A549 (cell line): Measurements from ENCODE around the gene SUPT4H1. TPM values are rescaled to one million over a fixed set of nuclear protein-coding genes. Genes with fewer than 3 reads are reported as not detected.

ENCODE experiments used
- ATAC-seq, 2 experiments: fragments of 200-7000 bp in 1 of 2; fragments of >200 bp in 1 of 2; cut with Nextera tagmentation in 1 of 2; cut with Tn5 transposase in 1 of 2; 3 replicates each; pipeline versions ENCODE4 v1.8.0 to v1.9.1; 2018 to 2020; ENCODE audit warnings: mild to moderate bottlenecking in 1 of 2, moderate library complexity in 1 of 2
- CTCF ChIA-PET: fragments of 300-600 bp; sonication (Branson Sonifier 250); formaldehyde crosslinking; extraction: SDS; loops from one replicate; lab custom pipeline; 2021; ENCODE audit warnings: antibody characterized with exemption, inconsistent platforms; lab: Yijun Ruan, JAX
- POLR2A ChIA-PET: fragments of 350-600 bp; formaldehyde crosslinking; extraction: SDS; loops from one replicate; lab custom pipeline; 2021; ENCODE audit warnings: antibody characterized with exemption, inconsistent platforms; lab: Yijun Ruan, JAX
- DNase-seq, 2 experiments: peaks; one replicate each; pipeline versions ENCODE4 v3.0.0 to v3.0.0-alpha.2; 2011 to 2016; ENCODE audit warnings: low read depth in 1 of 2, low spot score in 1 of 2
- FAIRE-seq: peaks from 2 replicates; lab custom pipeline; 2011; peaks lifted over from hg19 to GRCh38; lab: Jason Lieb, UNC
- H3K27ac ChIP-seq, 2 experiments: fragments of >200 bp; sonication (Bioruptor Twin); formaldehyde crosslinking; 3 replicates each; pipeline ENCODE4 v1.5.1; 2016 to 2017
- H3K4me1 ChIP-seq: fragments of >200 bp; sonication (Bioruptor Twin); formaldehyde crosslinking; 3 replicates; pipeline ENCODE4 v1.6.1; 2016
- H3K4me2 ChIP-seq: fragments of >200 bp; sonication (Bioruptor Twin); formaldehyde crosslinking; 3 replicates; pipeline ENCODE4 v1.6.1; 2016
- H3K4me3 ChIP-seq: fragments of >200 bp; sonication (Bioruptor Twin); formaldehyde crosslinking; 3 replicates; pipeline ENCODE4 v1.5.1; 2016
- H3K9me3 ChIP-seq: fragments of >200 bp; sonication (Bioruptor Twin); formaldehyde crosslinking; 3 replicates; pipeline ENCODE4 v1.6.1; 2016
- ATOH8 ChIP-seq: fragments of 250-450 bp; sonication (Bioruptor Pico); IDR thresholded peaks from 2 replicates; pipeline ENCODE4 v1.5.0; 2020; ENCODE audit warnings: low read depth, mild to moderate bottlenecking, moderate library complexity
- BCL3 ChIP-seq: fragments of >200 bp; sonication (Bioruptor Twin); formaldehyde crosslinking; IDR thresholded peaks from 3 replicates; pipeline ENCODE4 v1.6.1; 2016
- CBX2 ChIP-seq: fragments of 200-600 bp; sonication (generic); IDR thresholded peaks from 2 replicates; pipeline ENCODE4 v1.6.1; 2016; ENCODE audit warnings: low read depth, mild to moderate bottlenecking, borderline replicate concordance
- CHD4 ChIP-seq: fragments of 200-600 bp; sonication (generic); IDR thresholded peaks from 2 replicates; pipeline ENCODE4 v1.6.1; 2016; ENCODE audit warnings: antibody characterized with exemption, mild to moderate bottlenecking, borderline replicate concordance
- E2F6 ChIP-seq: IDR thresholded peaks from 2 replicates; pipeline ENCODE4 v1.6.1; 2012; ENCODE audit warnings: low read depth, borderline replicate concordance
- GATA3 ChIP-seq: IDR thresholded peaks from 2 replicates; pipeline ENCODE4 v1.6.1; 2012; ENCODE audit warnings: borderline replicate concordance
- HES2 ChIP-seq: fragments of >200 bp; sonication (Bioruptor Twin); formaldehyde crosslinking; IDR thresholded peaks from 2 replicates; pipeline ENCODE4 v1.6.1; 2016
- HOXA7 ChIP-seq: fragments of 250-450 bp; sonication (Bioruptor Pico); IDR thresholded peaks from 2 replicates; pipeline ENCODE4 v1.5.0; 2020; ENCODE audit warnings: mild to moderate bottlenecking, moderate library complexity
- KDM1A ChIP-seq: fragments of 200-600 bp; sonication (generic); IDR thresholded peaks from 2 replicates; pipeline ENCODE4 v1.6.1; 2016; ENCODE audit warnings: low read depth, mild to moderate bottlenecking
- MAFK ChIP-seq: fragments of 450-650 bp; IDR thresholded peaks from 2 replicates; pipeline ENCODE4 v1.6.1; 2014; ENCODE audit not compliant: partially characterized antibody
- MAZ ChIP-seq: fragments of 150-350 bp; IDR thresholded peaks from 2 replicates; pipeline ENCODE4 v1.6.1; 2014; ENCODE audit warnings: antibody characterized with exemption, low read depth, low read length, borderline replicate concordance
- MYC ChIP-seq: IDR thresholded peaks from 2 replicates; pipeline ENCODE4 v1.6.1; 2012; ENCODE audit warnings: mild to moderate bottlenecking, inconsistent platforms, low read length, improper control_type of control experiment, borderline replicate concordance
- NPAS2 ChIP-seq: fragments of 250-450 bp; sonication (Bioruptor Pico); IDR thresholded peaks from 2 replicates; pipeline ENCODE4 v1.8.0; 2022; ENCODE audit warnings: mild to moderate bottlenecking, moderate library complexity, borderline replicate concordance
- NR3C1 ChIP-seq: fragments of >200 bp; sonication (Bioruptor Twin); formaldehyde crosslinking; IDR thresholded peaks from 3 replicates; pipeline ENCODE4 v1.6.1; 2017
- POLR2AphosphoS2 ChIP-seq: conservative IDR thresholded peaks from 2 replicates; pipeline ENCODE4 v1.6.1; 2012; ENCODE audit warnings: low read length, improper control_type of control experiment, inconsistent platforms
- RAD21 ChIP-seq, 2 experiments: fragments of >200 bp in 1 of 2; sonication (Bioruptor Twin) in 1 of 2; formaldehyde crosslinking in 1 of 2; IDR thresholded peaks in 1 of 2; conservative IDR thresholded peaks in 1 of 2; 2 replicates in 1 of 2; 3 replicates in 1 of 2; pipeline ENCODE4 v1.6.1; 2012 to 2018; ENCODE audit warnings: inconsistent platforms in 1 of 2
- RCOR1 ChIP-seq: fragments of 150-350 bp; IDR thresholded peaks from 2 replicates; pipeline ENCODE4 v1.6.1; 2014; ENCODE audit warnings: antibody characterized with exemption, low read length, low read depth
- REST ChIP-seq: fragments of 200-600 bp; sonication (generic); IDR thresholded peaks from 2 replicates; pipeline ENCODE4 v1.6.1; 2016; ENCODE audit warnings: antibody characterized with exemption, mild to moderate bottlenecking, moderate library complexity
- RNF2 ChIP-seq: fragments of 200-600 bp; sonication (generic); IDR thresholded peaks from 2 replicates; pipeline ENCODE4 v1.6.1; 2016; ENCODE audit warnings: low read depth, mild to moderate bottlenecking, antibody characterized with exemption, moderate library complexity, borderline replicate concordance
- TP53 ChIP-seq: fragments of 250-450 bp; sonication (Bioruptor Pico); IDR thresholded peaks from 2 replicates; pipeline ENCODE4 v1.5.0; 2021; ENCODE audit warnings: mild to moderate bottlenecking, moderate library complexity
- ZSCAN20 ChIP-seq: fragments of 250-450 bp; sonication (Bioruptor Pico); IDR thresholded peaks from 2 replicates; pipeline ENCODE4 v1.8.0; 2022; ENCODE audit warnings: mild to moderate bottlenecking, moderate library complexity
- WGBS: methylation state at CpG from one replicate; pipeline ENCODE4 v1.1.6; 2017; ENCODE audit errors: missing lambda C conversion rate; 5-methylcytosine and 5-hydroxymethylcytosine counted together
- polyA plus RNA-seq, 4 experiments: library from polyadenylated mRNA; depleted of rRNA in 3 of 4; stranded (reverse); fragments of >200 nt; fragmentation: RNase III in 1 of 4; extraction: RNeasy Plus Mini Kit Qiagen cat#74134 plus additional on column Dnase treatment in 1 of 4; gene quantifications; 2 replicates in 3 of 4; 3 replicates in 1 of 4; pipeline ENCODE4 v1.2.3, GENCODE V29; 2011 to 2017

Gene SUPT4H1
- polyA plus RNA-seq, 2 of the 4 experiments (the other 2 are of a cell fraction), result 123 to 241 TPM

GRCh38 chr17:58370716-58371115 lies 18.7 kb upstream of the SUPT4H1 start:
- no peaks in the 10 kb centered on the region for H3K9me3 ChIP-seq
- no peak for FAIRE-seq
- H3K4me3 ChIP-seq, result no peak overlapping the region
- 69% methylated on average over 9 of the region's 9 CpGs for WGBS
- TF ChIP-seq MAFK, result no peak
- no peak for TF ChIP-seq REST
- TF ChIP-seq NR3C1, result no peak
- TF ChIP-seq RNF2, result no peak
- no peak for TF ChIP-seq BCL3
- no peak for TF ChIP-seq NPAS2
- TF ChIP-seq CBX2, result no peak
- TF ChIP-seq MAZ, result no peak
- no peak for TF ChIP-seq ZSCAN20
- TF ChIP-seq HOXA7 (CRISPR knock-in tag), result no peak
- TF ChIP-seq E2F6, result no peak
- TF ChIP-seq, all 56 proteins: peak for 0
- Histone ChIP-seq H3K4me2 (no peak overlapping the region), H3K27ac (no peak overlapping the region), H3K4me1 (0 out of 3 replicates have a peak, but pooled peaks cover 7% of the 10 kb centered on the region)
- POLR2A ChIA-PET, result no interaction called here
- DNase-seq (no peak), ATAC-seq (no peak)
- CTCF ChIA-PET, result interaction anchor here (1.0 to 1.9 kb wide), 4 partner anchors 15 to 47 kb away, joined by 3 to 6 read pairs (median 4); partner anchors contain the start of genes RNF43 and SUPT4H1

- no peak for ATAC-seq
- no peak overlapping the region for H3K4me2 ChIP-seq
- no peak overlapping the region for H3K27ac ChIP-seq
- H3K4me1 ChIP-seq, result 0 out of 3 replicates have a peak, but pooled peaks cover 4% of the 10 kb centered on the region
- no peaks in the 10 kb centered on the region for H3K9me3 ChIP-seq
- no peak for FAIRE-seq
- no peak for DNase-seq
- ChIA-PET POLR2A (no interaction called here), CTCF (interaction anchor here (1.0 to 3.3 kb wide), 5 partner anchors 9 to 47 kb away, joined by 3 to 11 read pairs (median 5); partner anchors contain the start of genes RNF43 and SUPT4H1)
- TF ChIP-seq KDM1A (no peak), HES2 (no peak), ATOH8 (CRISPR knock-in tag) (no peak), E2F6 (no peak), ZSCAN20 (no peak), GATA3 (no peak), BCL3 (no peak), MYC (no peak), TP53 (no peak), REST (no peak), RAD21 (conservative IDR thresholded peaks at IDR 0.05 in 1 of 2, IDR thresholded peaks at IDR 0.05 in 1 of 2) (no peak), NPAS2 (no peak), POLR2AphosphoS2 (no peak), MAZ (no peak), CHD4 (no peak), RCOR1 (no peak)
- H3K4me3 ChIP-seq, result no peak overlapping the region
- 86% methylated on average over 5 of the region's 5 CpGs for WGBS
Observed at GRCh38 chr17:58370309-58370708, 18.3 kb upstream of the SUPT4H1 start.
